ENCODE measurements around the gene KYNU. TPM values are rescaled to one million over a fixed set of nuclear protein-coding genes. Genes with fewer than 3 reads are reported as not detected.
A peak's percentile ranks its signal among the peaks of the same experiment; 100 is the strongest.
"Not testable (repeated sequence)": the region's sequence is repeated elsewhere in the genome, so short reads cannot be mapped to it uniquely, and the experiment has no call there.

KYNU gene
- total and polyA plus RNA-seq, 2 of the 13 experiments (the other 11 are each of a cell fraction or from before 2014, with no cell fraction given), result 21.9 to 68.6 TPM

DNA sequence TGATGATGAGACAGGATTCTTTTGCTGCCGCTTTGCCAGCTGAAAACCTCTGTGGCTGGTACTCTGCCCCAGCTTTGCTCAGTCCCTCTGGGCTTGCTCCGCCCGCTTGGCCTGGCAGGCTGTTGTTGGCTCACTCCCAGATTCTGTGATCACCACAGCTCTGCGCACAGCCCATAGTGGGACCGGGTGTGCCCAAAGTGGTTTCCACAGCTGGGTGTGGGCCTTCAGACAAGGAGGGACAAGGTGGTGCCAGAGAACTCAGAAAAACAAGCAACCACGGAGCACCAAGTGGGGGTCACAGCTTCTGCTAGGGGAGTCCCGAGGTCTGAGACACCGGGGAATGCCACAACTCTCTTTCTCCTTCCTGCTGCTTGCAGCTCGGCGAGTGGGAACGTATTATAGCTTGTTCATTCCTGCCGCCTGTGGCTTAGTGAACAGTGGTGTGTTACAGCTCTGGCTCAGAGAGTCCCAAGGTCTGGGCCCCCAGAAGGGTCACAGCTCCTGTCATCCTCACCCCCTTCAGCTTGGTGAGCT lies 9.2 kb upstream of the KYNU start (continued):
- no peak for TF ChIP-seq PLRG1 (conservative IDR thresholded peaks at IDR 0.05)
- TF ChIP-seq, protein P1, sequence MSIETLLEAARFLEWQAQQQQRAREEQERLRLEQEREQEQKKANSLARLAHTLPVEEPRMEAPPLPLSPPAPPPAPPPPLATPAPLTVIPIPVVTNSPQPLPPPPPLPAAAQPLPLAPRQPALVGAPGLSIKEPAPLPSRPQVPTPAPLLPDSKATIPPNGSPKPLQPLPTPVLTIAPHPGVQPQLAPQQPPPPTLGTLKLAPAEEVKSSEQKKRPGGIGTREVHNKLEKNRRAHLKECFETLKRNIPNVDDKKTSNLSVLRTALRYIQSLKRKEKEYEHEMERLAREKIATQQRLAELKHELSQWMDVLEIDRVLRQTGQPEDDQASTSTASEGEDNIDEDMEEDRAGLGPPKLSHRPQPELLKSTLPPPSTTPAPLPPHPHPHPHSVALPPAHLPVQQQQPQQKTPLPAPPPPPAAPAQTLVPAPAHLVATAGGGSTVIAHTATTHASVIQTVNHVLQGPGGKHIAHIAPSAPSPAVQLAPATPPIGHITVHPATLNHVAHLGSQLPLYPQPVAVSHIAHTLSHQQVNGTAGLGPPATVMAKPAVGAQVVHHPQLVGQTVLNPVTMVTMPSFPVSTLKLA (IDR thresholded peaks at IDR 0.05), result no peak
- TF ChIP-seq, protein P2, sequence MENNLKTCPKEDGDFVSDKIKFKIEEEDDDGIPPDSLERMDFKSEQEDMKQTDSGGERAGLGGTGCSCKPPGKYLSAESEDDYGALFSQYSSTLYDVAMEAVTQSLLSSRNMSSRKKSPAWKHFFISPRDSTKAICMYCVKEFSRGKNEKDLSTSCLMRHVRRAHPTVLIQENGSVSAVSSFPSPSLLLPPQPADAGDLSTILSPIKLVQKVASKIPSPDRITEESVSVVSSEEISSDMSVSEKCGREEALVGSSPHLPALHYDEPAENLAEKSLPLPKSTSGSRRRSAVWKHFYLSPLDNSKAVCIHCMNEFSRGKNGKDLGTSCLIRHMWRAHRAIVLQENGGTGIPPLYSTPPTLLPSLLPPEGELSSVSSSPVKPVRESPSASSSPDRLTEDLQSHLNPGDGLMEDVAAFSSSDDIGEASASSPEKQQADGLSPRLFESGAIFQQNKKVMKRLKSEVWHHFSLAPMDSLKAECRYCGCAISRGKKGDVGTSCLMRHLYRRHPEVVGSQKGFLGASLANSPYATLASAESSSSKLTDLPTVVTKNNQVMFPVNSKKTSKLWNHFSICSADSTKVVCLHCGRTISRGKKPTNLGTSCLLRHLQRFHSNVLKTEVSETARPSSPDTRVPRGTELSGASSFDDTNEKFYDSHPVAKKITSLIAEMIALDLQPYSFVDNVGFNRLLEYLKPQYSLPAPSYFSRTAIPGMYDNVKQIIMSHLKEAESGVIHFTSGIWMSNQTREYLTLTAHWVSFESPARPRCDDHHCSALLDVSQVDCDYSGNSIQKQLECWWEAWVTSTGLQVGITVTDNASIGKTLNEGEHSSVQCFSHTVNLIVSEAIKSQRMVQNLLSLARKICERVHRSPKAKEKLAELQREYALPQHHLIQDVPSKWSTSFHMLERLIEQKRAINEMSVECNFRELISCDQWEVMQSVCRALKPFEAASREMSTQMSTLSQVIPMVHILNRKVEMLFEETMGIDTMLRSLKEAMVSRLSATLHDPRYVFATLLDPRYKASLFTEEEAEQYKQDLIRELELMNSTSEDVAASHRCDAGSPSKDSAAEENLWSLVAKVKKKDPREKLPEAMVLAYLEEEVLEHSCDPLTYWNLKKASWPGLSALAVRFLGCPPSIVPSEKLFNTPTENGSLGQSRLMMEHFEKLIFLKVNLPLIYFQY (CRISPR knock-in tag; IDR thresholded peaks at IDR 0.05; ENCODE audit: borderline replicate concordance), result no peak

DNA sequence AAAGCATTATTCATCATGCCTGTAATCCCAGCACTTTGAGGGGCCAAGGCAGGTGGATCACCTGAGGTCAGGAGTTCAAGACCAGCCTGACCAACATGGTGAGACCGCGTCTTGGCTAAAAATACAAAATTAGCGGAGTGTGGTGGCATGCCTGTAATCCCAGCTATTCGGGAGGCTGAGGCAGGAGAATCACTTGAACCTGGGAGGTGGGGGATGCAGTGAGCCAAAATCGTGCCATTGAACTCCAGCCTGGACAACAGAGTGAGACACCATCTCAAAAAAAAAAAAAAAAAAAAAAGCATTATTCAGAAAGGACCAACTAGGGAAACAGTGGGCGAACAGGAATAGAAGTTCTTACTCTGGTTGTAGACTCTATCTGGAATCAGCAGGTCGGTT lies 8.4 kb upstream of the KYNU start:
- TSS peak; percentile 51 for BruUV-seq (replicated peaks)
- TF ChIP-seq ZNF121 (CRISPR knock-in tag; IDR thresholded peaks at IDR 0.05) (peak; percentile 88), TBX2 (CRISPR knock-in tag; IDR thresholded peaks at IDR 0.05; ENCODE audit: borderline replicate concordance) (0 out of 2 replicates have a peak, but pooled peaks have one; percentile 6), ZMYM3 (CRISPR knock-in tag; IDR thresholded peaks at IDR 0.05) (peak; percentile 56; the same call in 1 of the 2 replicates), ZNF501 (CRISPR knock-in tag; IDR thresholded peaks at IDR 0.05) (peak; percentile 43), ZNF761 (CRISPR knock-in tag; conservative IDR thresholded peaks at IDR 0.05) (0 out of 2 replicates have a peak, but pooled peaks have one; percentile 4)
- TF ChIP-seq, protein P3, sequence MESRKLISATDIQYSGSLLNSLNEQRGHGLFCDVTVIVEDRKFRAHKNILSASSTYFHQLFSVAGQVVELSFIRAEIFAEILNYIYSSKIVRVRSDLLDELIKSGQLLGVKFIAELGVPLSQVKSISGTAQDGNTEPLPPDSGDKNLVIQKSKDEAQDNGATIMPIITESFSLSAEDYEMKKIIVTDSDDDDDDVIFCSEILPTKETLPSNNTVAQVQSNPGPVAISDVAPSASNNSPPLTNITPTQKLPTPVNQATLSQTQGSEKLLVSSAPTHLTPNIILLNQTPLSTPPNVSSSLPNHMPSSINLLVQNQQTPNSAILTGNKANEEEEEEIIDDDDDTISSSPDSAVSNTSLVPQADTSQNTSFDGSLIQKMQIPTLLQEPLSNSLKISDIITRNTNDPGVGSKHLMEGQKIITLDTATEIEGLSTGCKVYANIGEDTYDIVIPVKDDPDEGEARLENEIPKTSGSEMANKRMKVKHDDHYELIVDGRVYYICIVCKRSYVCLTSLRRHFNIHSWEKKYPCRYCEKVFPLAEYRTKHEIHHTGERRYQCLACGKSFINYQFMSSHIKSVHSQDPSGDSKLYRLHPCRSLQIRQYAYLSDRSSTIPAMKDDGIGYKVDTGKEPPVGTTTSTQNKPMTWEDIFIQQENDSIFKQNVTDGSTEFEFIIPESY (CRISPR knock-in tag; IDR thresholded peaks at IDR 0.05), result peak; percentile 21; the same call in 1 of the 2 replicates
- TF ChIP-seq, protein P4, sequence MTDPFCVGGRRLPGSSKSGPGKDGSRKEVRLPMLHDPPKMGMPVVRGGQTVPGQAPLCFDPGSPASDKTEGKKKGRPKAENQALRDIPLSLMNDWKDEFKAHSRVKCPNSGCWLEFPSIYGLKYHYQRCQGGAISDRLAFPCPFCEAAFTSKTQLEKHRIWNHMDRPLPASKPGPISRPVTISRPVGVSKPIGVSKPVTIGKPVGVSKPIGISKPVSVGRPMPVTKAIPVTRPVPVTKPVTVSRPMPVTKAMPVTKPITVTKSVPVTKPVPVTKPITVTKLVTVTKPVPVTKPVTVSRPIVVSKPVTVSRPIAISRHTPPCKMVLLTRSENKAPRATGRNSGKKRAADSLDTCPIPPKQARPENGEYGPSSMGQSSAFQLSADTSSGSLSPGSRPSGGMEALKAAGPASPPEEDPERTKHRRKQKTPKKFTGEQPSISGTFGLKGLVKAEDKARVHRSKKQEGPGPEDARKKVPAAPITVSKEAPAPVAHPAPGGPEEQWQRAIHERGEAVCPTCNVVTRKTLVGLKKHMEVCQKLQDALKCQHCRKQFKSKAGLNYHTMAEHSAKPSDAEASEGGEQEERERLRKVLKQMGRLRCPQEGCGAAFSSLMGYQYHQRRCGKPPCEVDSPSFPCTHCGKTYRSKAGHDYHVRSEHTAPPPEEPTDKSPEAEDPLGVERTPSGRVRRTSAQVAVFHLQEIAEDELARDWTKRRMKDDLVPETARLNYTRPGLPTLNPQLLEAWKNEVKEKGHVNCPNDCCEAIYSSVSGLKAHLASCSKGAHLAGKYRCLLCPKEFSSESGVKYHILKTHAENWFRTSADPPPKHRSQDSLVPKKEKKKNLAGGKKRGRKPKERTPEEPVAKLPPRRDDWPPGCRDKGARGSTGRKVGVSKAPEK (CRISPR knock-in tag; IDR thresholded peaks at IDR 0.05; ENCODE audit: borderline replicate concordance), result 0 out of 2 replicates have a peak, but pooled peaks have one; percentile 11
- Histone ChIP-seq H3K4me2 (ENCODE audit: low read depth, low read length) (peak overlapping the region; percentile 82), H3K4me1 (ENCODE audit: insufficient read depth, low read length) (peaks cover 67% of the 10 kb centered on the region), H3K9ac (ENCODE audit: insufficient read depth, low read depth, low read length) (peak overlapping the region; percentile 63), H3K27ac (ENCODE audit: extremely low read length, insufficient read depth, low read length) (peak overlapping the region; percentile 82), H3K4me3 (replicated peaks in 1 of 3; ENCODE audit: insufficient read depth in 1 of 3, low read depth in 2 of 3, low read length in 3 of 3) (peak overlapping the region in 1 of 3 experiments; percentile 58; a peak in 1 of 6 replicates), H2AFZ (ENCODE audit: low read length) (peak overlapping the region; percentile 82)
- H4K20me1 ChIP-seq (ENCODE audit: insufficient read depth, low read length); in situ Hi-C loops (cut with HindIII; ENCODE audit: extremely low pct_ligation_motif_present, low pct_unique_long_range_greater_than_20kb); DNase-seq (ENCODE audit: low spot score); ATAC-seq; H3K27me3 ChIP-seq (ENCODE audit: control insufficient read depth in 1 of 2, insufficient read depth in 2 of 2, low read length in 2 of 2); H3K9me3 ChIP-seq (ENCODE audit: low read length); intact Hi-C loops (cut with micrococcal nuclease; ENCODE audit: unreplicated experiment); CTCF ChIA-PET (ENCODE audit: low intra/inter-chr PET ratio, low total read pairs); FAIRE-seq; H3K36me3 ChIP-seq (replicated peaks in 1 of 2; ENCODE audit: control insufficient read depth in 1 of 2, insufficient read depth in 2 of 2, low read length in 2 of 2); H3K79me2 ChIP-seq (ENCODE audit: insufficient read depth, low read length): not testable (repeated sequence)
- 79% methylated on average over 7 of the region's 7 CpGs for WGBS (ENCODE audit: low lambda C conversion rate)
- POLR2A ChIA-PET, result interaction anchor here (0.7 to 1.4 kb wide), 4 partner anchors 8 to 80 kb away, joined by 3 to 7 read pairs (median 4); partner anchors contain the start of gene KYNU

Data from HepG2 (cell line).